ENCODE results near the gene PPP2R3B.

PPP2R3B gene

GRCh38 chrX:291411-291901 lies 95.3 kb downstream of the PPP2R3B start:
- no peaks in the 10 kb centered on the region for H3K4me1 ChIP-seq (ENCODE audit: control insufficient read depth, insufficient read depth, low read length)
- DNase-seq (ENCODE audit: low read depth), result no peak
- H3K36me3 ChIP-seq (ENCODE audit: control insufficient read depth, insufficient read depth, low read length, severe bottlenecking), result peaks cover 63% of the 10 kb centered on the region
- H3K27me3 ChIP-seq (replicated peaks; ENCODE audit: control insufficient read depth, insufficient read depth, low read length), result no peaks in the 10 kb centered on the region
- H3K4me3 ChIP-seq (ENCODE audit: low read length), result no peak overlapping the region
- no peak overlapping the region for H3K9ac ChIP-seq (ENCODE audit: low read length)
- no peaks in the 10 kb centered on the region for H3K9me3 ChIP-seq (ENCODE audit: control insufficient read depth, low read length)

- no peak for DNase-seq (ENCODE audit: low read depth)
- Histone ChIP-seq H3K9ac (ENCODE audit: low read length) (no peak overlapping the region), H3K9me3 (ENCODE audit: control insufficient read depth, low read length) (no peaks in the 10 kb centered on the region), H3K4me3 (ENCODE audit: low read length) (no peak overlapping the region), H3K27me3 (replicated peaks; ENCODE audit: control insufficient read depth, insufficient read depth, low read length) (no peaks in the 10 kb centered on the region), H3K36me3 (ENCODE audit: control insufficient read depth, insufficient read depth, low read length, severe bottlenecking) (peaks cover 68% of the 10 kb centered on the region), H3K4me1 (ENCODE audit: control insufficient read depth, insufficient read depth, low read length) (no peaks in the 10 kb centered on the region)
Measured at GRCh38 chrX:290476-291166, 96.1 kb downstream of the PPP2R3B start.

- H3K36me3 ChIP-seq (ENCODE audit: control insufficient read depth, insufficient read depth, low read length, severe bottlenecking), result peaks cover 71% of the 10 kb centered on the region
- no peaks in the 10 kb centered on the region for H3K4me1 ChIP-seq (ENCODE audit: control insufficient read depth, insufficient read depth, low read length)
- no peaks in the 10 kb centered on the region for H3K9me3 ChIP-seq (ENCODE audit: control insufficient read depth, low read length)
- no peak overlapping the region for H3K9ac ChIP-seq (ENCODE audit: low read length)
- no peak overlapping the region for H3K4me3 ChIP-seq (ENCODE audit: low read length)
- H3K27me3 ChIP-seq (replicated peaks; ENCODE audit: control insufficient read depth, insufficient read depth, low read length), result no peaks in the 10 kb centered on the region
- DNase-seq (ENCODE audit: low read depth), result no peak
Measured at GRCh38 chrX:288561-288991, 98.1 kb downstream of the PPP2R3B start.

- H3K4me1 ChIP-seq (ENCODE audit: control insufficient read depth, insufficient read depth, low read length), result no peaks in the 10 kb centered on the region
- H3K4me3 ChIP-seq (ENCODE audit: low read length), result no peak overlapping the region
- no peak overlapping the region for H3K9ac ChIP-seq (ENCODE audit: low read length)
- H3K36me3 ChIP-seq (ENCODE audit: control insufficient read depth, insufficient read depth, low read length, severe bottlenecking), result peaks cover 62% of the 10 kb centered on the region
- H3K9me3 ChIP-seq (ENCODE audit: control insufficient read depth, low read length), result no peaks in the 10 kb centered on the region
- DNase-seq (ENCODE audit: low read depth), result no peak
- no peaks in the 10 kb centered on the region for H3K27me3 ChIP-seq (replicated peaks; ENCODE audit: control insufficient read depth, insufficient read depth, low read length)
Measured at GRCh38 chrX:287670-288069, 99.0 kb downstream of the PPP2R3B start.

GRCh38 chrX:285076-285677 lies 101.5 kb downstream of the PPP2R3B start:
- peaks cover 3% of the 10 kb centered on the region for H3K4me1 ChIP-seq (ENCODE audit: control insufficient read depth, insufficient read depth, low read length)
- no peaks in the 10 kb centered on the region for H3K9me3 ChIP-seq (ENCODE audit: control insufficient read depth, low read length)
- H3K9ac ChIP-seq (ENCODE audit: low read length), result no peak overlapping the region
- peaks cover 49% of the 10 kb centered on the region for H3K36me3 ChIP-seq (ENCODE audit: control insufficient read depth, insufficient read depth, low read length, severe bottlenecking)
- H3K27me3 ChIP-seq (replicated peaks; ENCODE audit: control insufficient read depth, insufficient read depth, low read length), result no peaks in the 10 kb centered on the region
- H3K4me3 ChIP-seq (ENCODE audit: low read length), result no peak overlapping the region
- no peak for DNase-seq (ENCODE audit: low read depth)
